ENCODE results near the gene TRAPPC6A.

TRAPPC6A gene

GRCh38 chr19:45186509-45187334, 8.7 kb upstream of the TRAPPC6A start:
- no peak for DNase-seq (ENCODE audit: low read depth)

DNA sequence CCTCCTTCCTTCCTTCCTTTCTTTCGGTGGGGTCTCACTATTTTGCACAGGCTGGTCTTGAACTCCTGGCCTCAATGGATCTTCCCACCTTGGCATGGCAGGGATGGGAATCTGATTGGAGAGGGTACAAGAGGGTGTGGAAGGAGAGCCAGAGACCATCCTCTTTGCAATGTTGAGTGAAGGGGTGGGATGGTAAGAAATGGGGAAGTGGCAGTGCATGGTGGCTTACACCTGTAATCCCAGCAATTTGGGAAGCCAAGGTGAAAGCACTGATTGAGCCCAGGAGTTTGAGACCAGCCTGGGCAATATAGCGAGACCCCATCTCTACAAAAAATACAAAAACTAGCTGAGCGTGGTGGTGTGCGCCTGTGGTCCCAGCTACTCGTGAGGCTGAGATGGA, 6.1 kb upstream of the TRAPPC6A start:
- no peak for DNase-seq (ENCODE audit: low read depth)

DNA sequence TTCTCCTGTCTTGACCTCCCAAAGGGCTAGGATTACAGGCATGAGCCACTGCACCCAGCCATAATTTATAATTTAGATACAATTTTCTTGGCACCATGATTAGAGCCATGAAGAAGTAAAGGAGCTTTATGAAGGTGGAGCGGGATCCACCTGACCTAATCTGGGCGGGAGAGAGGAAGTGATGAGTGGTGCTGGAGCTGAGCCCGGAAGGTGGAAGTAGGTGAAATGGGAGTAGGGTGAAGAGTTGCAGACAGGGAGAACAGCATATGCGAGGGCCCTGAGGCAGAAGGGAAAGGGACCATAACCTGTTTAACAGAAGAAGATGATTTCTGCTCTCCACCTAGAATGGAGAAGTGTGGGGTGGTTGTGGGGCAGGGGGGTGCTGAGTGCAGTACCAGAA, 4.7 kb upstream of the TRAPPC6A start:
- DNase-seq (ENCODE audit: low read depth) = no peak

GRCh38 chr19:45180936-45181335, 2.9 kb upstream of the TRAPPC6A start:
- no peak for DNase-seq (ENCODE audit: low read depth)

GRCh38 chr19:45179892-45180370, 1.9 kb upstream of the TRAPPC6A start:
- no peak for DNase-seq (ENCODE audit: low read depth)

DNA sequence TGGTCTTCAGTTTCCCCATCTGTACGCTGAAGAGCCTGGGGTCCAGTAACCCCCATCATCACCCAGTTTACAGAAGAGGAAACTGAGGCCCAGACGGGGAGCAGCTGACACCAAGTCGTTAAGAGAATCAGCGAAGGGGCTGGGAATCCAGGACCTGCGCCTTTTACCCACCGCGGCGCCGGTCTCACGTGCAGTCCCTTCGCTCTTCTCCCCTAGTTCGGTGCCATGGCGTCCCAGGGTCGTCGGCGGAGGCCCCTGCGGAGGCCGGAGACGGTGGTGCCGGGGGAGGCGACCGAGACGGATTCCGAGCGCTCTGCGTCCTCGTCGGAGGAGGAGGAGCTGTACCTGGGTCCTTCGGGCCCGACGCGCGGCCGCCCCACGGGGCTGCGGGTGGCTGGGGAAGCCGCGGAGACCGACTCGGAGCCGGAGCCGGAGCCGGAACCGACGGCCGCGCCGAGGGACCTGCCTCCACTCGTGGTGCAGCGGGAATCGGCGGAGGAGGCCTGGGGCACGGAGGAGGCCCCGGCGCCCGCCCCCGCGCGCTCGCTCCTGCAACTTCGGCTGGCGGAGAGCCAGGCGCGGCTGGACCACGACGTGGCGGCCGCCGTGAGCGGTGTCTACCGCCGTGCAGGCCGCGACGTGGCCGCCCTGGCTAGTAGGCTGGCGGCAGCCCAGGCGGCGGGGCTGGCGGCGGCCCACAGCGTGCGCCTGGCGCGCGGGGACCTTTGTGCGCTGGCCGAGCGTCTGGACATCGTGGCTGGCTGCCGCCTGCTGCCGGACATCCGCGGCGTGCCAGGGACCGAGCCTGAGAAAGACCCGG, 1.2 kb upstream of the TRAPPC6A start:
- no peak for DNase-seq (ENCODE audit: low read depth)

DNA sequence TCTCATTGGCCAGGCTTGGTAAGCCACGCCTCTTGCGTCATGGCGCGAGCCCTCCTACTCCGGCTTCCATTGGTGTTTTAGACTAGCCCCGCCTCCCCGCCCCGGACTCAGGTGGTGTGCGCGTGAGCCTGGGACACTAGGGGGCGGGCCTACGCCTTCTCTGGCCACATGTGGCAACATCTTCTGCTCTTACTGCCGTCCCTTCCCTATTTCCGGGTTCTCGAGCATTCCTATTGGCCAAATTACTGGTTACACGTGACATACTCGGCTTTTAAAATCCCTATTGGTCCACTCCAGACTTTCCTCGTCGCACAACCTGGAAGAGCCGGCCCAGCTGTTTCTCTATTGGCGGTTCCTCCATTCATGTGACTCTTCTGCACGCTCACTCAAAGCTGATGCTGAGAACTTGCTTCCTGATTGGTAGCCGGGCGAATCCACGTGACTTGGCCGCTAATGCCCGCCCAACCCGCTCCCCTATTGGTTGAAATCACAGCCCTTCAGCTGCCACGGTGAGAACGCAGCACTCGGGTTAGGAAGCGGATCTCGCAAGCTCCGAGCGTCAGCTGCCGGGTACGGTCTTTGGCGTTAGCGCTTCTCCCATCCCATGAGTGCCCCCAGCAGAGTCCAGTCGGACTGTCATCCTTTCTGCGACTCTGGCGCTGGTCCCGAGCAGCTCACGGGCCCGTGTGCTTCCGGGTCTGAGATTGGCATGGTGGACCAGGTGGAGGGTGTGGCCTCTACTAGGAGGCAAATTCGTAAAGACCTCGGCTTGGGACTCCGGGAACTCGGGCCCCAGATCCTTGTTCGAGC, 430 bp upstream of the TRAPPC6A start, which contains the start of gene BLOC1S3:
TSS of gene BLOC1S3 (plus strand) at position 523 of the 810 bp plus-strand sequence. CDS start 513 bp downstream, outside the sequence.
- peak; percentile 100 for DNase-seq (ENCODE audit: low read depth)

DNA sequence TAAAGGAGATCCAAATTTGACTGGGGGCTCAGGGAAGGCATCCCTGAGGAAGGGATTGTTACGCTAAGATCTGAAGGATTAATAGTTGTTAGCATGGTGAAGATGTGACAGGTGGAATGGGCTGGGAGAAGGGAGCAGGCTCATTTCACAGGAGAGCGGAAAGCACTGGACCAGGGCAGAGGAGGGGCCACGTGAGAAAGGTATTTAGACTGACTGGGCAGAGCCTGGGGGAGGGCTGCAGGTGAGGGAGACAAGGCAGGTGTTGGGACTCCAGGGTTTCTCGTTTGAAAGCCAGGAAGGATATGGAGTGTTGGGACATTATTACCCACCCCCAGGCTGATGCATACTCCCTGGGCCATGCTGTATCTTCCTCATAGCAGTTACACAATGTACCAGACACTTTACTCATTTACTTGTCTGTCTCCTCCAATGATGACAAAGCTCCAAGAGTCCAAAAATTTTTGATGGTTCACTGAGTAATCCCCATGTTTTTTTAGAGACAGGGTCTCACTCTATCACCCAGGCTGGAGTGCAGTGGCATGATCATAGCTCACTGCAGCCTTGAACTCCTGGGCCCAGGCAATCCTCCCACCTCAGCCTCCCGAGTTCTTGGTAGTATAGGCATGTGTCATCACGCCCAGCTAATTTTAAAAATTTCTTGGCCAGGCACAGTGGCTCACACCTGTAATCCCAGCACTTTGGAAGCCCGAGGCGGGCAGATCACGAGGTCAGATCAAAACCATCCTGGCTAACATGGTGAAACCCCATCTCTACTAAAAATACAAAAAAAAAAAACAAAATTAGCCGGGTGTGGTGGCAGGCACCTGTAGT, 2.3 kb downstream of the TRAPPC6A start:
- DNase-seq (ENCODE audit: low read depth) = no peak

DNA sequence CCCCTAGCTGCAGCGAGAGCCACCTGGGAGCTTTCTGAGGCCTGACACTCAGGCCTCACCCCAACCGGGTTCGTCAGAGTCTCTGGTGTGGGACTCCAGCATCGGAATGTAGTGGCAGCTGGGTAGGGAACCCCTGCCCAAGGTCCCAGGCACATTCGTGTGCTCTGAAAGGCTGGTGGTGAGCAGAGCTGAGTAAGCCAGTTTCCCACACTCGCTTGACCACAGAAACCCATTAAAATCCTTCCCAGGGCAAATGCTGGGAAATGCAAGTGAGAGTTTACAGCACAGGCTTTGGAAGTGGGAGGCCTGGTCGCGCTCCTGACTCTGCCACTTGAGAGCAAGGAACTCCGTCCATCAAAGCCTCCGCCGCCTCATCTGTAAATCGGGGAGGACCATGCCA, 4.2 kb downstream of the TRAPPC6A start:
- DNase-seq (ENCODE audit: low read depth) = no peak

- no peak for DNase-seq (ENCODE audit: low read depth)
Observed at GRCh38 chr19:45172611-45173208, 5.3 kb downstream of the TRAPPC6A start.

DNA sequence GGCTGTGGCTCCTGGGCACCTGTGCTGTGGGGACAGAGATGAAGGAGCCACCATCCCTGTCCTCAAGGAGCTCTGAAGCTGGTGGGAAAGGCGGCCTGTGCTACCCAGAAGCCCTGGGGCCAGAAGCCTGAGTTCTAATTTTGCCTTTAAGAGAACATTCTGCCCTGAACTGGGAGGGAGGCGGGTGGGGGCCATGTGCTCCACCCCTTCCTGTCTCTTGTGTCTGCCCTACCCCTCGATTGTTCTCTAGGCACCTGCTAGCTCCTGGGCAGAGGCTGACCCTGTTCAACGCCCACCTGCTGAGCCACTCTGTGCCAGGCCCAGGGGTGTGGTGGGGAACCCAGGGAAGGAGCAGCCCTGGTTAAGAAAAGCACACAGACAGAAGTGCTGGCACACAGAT, 5.9 kb downstream of the TRAPPC6A start:
- DNase-seq (ENCODE audit: low read depth) = no peak

GRCh38 chr19:45171211-45171623, 6.8 kb downstream of the TRAPPC6A start:
- no peak for DNase-seq (ENCODE audit: low read depth)

- no peak for DNase-seq (ENCODE audit: low read depth)
Observed at GRCh38 chr19:45170146-45171106, 7.6 kb downstream of the TRAPPC6A start.

DNA sequence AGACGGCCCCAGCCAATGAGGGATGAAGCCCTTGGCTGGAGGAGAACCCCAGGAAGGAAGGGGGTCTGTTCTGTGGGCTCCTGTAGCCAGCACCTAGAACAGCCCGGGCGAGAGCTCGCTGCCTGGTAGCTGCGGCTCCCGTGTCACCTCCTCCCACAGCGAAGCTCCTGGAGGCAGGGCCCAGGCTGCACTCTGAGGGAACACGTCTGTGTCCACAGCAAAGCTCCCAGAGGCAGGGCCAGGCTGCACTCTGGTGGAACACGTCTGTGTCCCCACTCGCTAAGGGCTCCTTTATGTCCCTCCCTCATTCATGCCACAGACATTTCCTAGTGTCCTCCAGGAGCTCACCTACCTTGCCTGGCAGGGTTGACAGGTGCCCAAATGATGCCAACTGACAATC, 8.4 kb downstream of the TRAPPC6A start:
- no peak for DNase-seq (ENCODE audit: low read depth)

DNA sequence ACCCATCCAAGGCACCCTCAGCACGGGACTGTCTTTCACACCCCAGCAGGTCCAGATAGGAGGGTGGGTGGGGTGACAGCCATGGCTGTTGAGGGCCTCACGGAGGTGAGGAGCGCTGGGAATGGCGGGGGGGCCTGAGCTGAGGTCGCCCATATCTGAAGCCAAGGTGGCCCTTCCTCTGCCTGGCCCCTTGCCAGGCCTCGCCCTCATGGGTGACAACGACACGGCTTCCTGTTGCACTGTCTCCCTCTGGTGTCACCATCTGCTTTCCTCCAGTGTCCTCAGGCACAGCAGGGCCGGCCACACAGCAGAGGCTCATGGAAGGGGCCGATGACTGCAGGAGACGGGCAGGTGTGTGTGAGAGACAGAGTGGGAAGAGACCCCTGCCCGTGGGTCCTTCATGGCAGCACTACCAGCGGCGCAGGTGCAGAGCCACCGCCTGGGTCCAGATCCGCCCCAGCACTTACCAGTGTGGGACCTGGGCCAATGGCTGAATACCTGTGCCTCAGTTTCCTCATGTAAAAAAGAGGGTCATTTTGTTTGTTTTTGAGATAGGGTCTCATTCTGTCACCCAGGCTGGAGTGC, 9.2 kb downstream of the TRAPPC6A start:
- DNase-seq (ENCODE audit: low read depth) = no peak

GRCh38 chr19:45166723-45167252, 11.2 kb downstream of the TRAPPC6A start:
- DNase-seq (ENCODE audit: low read depth) = no peak

DNA sequence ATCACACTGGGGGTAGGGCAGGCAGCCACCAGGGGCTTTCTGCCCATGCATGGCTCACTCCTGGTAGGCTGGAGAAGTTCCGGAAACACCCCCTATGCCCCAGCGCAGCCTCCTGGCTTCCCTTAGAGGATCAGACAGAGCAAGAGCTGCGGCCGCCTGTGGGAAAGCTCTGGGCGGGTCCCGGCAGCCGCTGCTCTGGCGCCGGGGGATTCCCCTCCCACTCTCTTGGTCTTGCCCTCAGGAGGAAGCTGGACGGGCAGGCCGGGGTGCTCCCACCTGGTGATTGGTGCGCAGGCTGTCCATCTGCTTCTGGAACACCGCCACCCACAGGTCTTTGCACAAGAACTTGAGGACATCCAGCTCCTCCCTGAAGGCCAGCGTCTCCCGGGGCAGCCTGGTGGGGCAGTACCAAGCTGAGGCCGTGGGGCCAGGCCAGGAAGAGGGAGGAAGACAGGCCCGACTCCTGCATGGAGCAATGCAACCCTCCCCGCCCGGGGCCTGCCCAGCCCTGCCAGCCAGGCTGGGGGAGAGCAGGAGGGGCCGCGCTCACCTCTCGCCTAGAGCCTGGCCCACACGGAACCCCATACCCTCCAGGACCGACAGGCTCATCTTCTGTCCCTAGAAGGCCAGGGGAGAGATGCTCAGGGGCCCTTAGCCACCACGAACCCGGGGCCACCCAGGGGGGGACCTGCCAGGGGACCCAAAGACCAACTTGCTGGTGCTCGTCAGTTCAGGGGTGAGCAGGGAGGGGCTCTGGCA, 13.3 kb downstream of the TRAPPC6A start:
- no peak for DNase-seq (ENCODE audit: low read depth)

Measured in stimulated activated CD8-positive, alpha-beta memory T cell treated with anti-CD3 and anti-CD28 coated beads, Interleukin-12 subunit alpha, Interleukin-12 subunit beta, amount 100 ng/mL, for 1 hour (primary cell).